OCI-LY1 (cell line): ENCODE measurements around the gene CHN1.

ENCODE experiments used
- EZH2 ChIP-seq: fragments of 200-600 bp; sonication (generic), shearing (Covaris generic); IDR thresholded peaks from 2 replicates; pipeline ENCODE4 v1.8.0; 2017; ENCODE audit warnings: borderline replicate concordance, mixed run types, mild to moderate bottlenecking, antibody characterized with exemption, low read length, moderate library complexity, mixed read lengths
- TF ChIP-seq, protein P1 (sequence below): fragments of 200-600 bp; sonication (generic), shearing (Covaris generic); IDR thresholded peaks from 2 replicates; pipeline ENCODE4 v1.5.1; 2017; ENCODE audit warnings: mild to moderate bottlenecking, antibody characterized with exemption, low read length, moderate library complexity, mixed read lengths

DNA sequence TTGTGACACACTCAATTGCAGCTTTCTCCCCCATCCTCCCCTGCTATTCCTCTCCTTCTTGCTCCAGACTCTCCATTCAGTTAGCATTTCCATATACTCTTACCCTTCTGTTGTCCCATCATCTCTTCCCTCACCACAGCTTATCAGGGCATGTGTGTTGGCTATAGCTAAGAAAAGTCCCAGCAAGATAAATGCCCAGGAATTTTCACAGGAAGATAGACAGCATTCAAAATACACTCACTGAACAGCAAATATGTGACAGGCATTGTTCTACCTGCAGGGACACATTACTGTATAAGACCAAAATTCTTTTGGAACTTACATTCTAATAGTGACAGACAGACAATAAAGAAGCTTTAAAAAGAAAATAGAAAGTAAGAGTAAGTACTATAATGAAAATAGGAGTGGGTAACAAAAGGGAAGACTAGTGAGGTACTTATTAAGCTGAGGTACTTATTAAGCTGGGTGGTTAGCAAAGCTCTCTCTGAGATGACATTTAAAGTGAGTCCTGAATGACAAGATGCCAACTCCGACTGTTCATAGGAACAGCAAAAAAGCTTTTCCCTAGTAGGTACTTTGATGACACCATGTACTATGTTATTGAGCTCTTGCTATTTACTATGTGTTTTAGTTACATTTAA lies 86.2 kb downstream of the CHN1 start:
- TF ChIP-seq, protein P1, sequence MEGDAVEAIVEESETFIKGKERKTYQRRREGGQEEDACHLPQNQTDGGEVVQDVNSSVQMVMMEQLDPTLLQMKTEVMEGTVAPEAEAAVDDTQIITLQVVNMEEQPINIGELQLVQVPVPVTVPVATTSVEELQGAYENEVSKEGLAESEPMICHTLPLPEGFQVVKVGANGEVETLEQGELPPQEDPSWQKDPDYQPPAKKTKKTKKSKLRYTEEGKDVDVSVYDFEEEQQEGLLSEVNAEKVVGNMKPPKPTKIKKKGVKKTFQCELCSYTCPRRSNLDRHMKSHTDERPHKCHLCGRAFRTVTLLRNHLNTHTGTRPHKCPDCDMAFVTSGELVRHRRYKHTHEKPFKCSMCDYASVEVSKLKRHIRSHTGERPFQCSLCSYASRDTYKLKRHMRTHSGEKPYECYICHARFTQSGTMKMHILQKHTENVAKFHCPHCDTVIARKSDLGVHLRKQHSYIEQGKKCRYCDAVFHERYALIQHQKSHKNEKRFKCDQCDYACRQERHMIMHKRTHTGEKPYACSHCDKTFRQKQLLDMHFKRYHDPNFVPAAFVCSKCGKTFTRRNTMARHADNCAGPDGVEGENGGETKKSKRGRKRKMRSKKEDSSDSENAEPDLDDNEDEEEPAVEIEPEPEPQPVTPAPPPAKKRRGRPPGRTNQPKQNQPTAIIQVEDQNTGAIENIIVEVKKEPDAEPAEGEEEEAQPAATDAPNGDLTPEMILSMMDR = no peak
- no peak for TF ChIP-seq EZH2
